Stimulated activated CD8-positive, alpha-beta memory T cell treated with anti-CD3 and anti-CD28 coated beads, Interleukin-15, amount 100 ng/mL, for 24 hours (primary cell): ENCODE measurements around the gene KMT2C.

Experiments
- DNase-seq: peaks from one replicate; pipeline ENCODE4 v3.0.0-alpha.2; 2020; ENCODE audit warnings: low read depth

KMT2C gene

GRCh38 chr7:152140560-152140959 lies 295.2 kb downstream of the KMT2C start:
- no peak for DNase-seq

- DNase-seq: no peak
Measured at GRCh38 chr7:152140067-152140466, 295.7 kb downstream of the KMT2C start.

- DNase-seq: no peak
Measured at GRCh38 chr7:152137476-152138025, 298.3 kb downstream of the KMT2C start.

DNA sequence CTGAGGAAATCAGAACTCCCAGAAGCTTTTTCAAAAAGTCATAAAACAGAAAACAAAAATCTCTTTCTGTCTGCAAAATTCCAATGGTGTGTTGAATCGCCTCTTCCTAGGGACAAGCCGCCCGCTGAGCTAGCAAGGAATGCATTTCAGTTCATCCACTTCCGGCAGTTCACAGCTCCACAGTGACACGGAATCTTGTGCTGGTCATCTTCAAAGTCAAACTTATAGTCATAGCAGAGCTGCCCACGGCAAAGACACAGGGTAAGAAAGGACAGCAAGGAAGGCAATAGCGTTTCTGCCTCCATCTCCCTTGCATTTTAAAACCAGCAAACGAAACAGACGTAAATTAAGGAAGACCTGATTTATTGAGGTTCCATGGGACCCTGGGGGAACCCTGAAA lies 299.1 kb downstream of the KMT2C start:
- no peak for DNase-seq

DNA sequence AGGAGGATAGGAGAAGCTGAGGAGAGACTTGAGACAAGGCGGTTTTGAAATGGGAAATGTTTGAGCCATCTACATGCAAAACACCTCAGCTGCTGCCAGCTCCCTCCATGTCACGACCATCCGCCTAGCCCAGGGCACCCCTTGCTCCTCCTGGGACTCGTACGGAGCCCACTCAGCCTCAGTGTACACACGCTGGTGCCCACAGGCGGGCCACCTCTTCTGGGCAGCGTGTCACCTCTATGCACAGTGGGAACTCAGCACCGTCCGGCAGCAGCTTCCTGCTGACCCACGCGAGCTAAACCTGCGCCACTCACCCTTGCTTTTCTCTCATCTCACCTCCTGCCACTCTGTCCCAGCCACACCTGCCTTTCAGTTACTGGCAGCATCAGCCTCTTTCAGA lies 302.0 kb downstream of the KMT2C start:
- no peak for DNase-seq

DNA sequence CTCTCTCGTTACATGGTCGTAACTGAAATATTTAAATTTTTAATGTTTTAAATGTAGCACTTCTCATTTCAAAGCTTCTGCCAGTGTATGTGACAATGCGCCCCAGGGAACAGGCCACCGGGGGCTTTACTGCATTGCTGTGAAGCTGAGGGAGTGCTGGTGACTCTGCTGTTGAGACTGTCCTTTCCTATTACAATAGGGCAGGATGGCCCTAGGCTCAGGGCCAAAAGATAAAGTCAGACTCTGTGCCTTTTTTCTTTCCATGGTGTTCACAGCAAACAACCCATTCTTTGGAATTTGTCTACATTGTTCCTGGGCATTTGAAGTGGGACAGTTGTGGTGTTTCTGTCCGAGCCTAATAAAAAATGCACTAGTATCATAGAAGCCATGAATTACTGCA lies 303.0 kb downstream of the KMT2C start:
- no peak for DNase-seq

DNA sequence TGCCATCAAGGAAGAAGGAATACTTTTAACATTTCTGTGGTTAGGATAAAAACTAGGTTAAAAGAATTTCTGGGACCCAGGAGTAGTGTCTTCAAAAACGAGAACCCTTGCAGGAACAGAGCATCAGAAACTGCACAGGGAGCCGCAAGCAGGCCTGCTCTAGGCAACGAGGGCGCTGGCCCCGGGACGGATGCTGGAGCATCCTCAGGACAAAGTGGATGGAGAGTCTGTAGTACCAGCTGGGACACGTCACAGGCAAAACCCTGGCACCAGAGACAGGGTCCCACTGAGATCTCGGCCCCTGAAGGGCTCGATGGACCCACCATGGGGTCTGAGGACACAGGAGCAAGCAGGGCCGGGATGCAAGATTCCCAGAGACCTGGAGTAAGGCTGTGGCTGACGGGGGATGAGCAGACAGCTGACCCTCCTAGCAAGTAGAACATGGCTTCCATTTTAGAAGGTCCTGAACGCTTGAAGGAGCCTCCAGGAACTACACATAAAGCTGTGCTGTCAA lies 303.8 kb downstream of the KMT2C start:
- DNase-seq: no peak

GRCh38 chr7:152130658-152131590 lies 304.9 kb downstream of the KMT2C start:
- no peak for DNase-seq

DNA sequence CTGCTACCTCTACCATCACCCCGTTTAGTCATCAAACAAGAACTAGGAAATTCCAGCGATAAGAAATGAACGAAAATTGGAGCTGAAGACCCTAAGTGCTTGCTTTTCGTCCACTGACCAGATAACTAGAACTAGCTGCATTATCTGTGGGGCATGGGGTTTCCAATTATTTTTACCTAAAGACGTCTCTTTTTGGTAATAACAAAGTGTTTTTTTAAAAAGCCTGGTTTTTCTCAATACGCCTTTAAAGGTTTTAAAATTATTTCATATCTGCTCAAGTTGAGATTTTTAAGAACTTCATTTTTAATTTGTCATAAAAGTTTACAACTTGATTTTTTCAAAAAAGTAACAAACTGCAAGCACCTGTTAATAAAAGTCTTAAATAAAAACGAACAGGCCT lies 306.1 kb downstream of the KMT2C start:
- no peak for DNase-seq

DNA sequence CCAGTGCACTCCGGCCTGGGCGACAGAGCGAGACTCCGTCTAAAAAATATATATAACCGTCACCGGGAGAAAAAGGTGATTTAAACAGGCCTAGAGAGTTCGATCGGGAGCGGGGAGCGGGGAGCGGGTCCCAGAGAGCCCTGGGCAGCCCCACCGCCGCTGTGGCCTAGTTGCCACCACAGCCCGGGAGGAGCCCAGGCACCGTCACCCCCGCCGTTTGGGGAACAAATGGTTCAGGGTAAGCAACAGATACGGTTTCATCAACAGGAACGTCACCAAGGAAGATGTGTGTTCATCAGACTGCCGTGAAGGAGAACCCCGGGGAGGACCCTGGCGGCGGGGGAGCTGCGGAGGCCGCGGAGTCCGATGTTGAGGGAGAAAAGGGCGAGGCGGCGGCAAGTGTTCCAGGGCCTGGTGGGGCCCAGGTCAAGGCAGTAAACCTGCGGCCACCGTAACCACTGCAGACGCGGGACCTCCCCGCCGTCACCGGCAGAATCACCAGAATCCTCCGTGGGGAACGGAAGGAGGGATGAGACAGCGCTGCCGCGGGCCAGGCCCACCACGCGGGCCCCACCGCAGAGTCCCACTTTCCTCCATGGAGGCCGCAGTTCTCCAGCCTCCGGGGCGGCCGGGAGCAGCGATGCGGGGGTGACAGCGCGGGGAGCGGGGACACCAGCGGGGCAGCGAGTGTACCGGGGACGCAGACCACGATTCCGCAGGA lies 306.9 kb downstream of the KMT2C start:
- DNase-seq: no peak

- no peak for DNase-seq
Measured at GRCh38 chr7:152128252-152128651, 307.6 kb downstream of the KMT2C start.

GRCh38 chr7:152127229-152127628 lies 308.6 kb downstream of the KMT2C start:
- no peak for DNase-seq

DNA sequence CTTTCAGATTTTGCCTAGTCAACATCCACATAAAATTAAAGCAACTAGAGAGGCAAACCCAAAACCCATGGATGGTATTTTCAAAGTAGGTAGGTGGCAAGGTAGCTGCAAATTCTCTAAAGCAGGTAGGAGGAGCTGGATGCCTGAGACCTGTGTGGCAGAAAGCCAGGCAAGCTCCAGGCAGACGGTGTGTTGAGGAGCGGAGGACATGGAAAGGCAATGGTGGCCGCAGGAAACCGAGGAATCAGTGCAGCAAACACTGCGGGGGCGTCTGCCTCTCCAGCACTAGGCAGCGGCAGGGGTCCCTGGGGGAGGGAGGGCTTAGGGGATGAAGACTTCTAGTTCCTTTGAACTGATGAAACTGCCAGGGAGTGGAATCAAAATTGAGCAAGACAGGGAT lies 309.1 kb downstream of the KMT2C start:
- no peak for DNase-seq

GRCh38 chr7:152122540-152122939 lies 313.3 kb downstream of the KMT2C start:
- no peak for DNase-seq

- no peak for DNase-seq
Measured at GRCh38 chr7:152121432-152121831, 314.4 kb downstream of the KMT2C start.

DNA sequence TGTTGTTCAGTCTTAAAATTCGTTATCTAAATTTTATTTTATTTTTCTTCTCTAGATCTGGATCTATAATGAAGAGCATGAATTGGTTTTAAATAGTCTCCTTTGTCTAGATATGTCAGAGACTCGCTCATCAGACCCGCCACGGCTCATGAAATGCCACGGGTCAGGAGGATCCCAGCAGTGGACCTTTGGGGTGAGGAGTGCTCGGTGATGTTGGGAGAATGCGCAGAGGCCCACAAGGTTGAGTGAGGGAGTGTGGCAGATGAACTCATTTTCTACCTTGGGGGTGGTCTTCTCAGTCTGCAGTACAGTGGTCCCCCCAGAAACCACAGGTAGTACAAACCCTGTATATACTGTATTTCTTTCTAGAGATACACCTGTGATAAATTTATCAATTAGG lies 315.0 kb downstream of the KMT2C start:
- DNase-seq: no peak

GRCh38 chr7:152120210-152120609 lies 315.6 kb downstream of the KMT2C start:
- DNase-seq: no peak

- DNase-seq: no peak
Measured at GRCh38 chr7:152117356-152117755, 318.4 kb downstream of the KMT2C start.

GRCh38 chr7:152115021-152115718 lies 320.6 kb downstream of the KMT2C start:
- DNase-seq: no peak

DNA sequence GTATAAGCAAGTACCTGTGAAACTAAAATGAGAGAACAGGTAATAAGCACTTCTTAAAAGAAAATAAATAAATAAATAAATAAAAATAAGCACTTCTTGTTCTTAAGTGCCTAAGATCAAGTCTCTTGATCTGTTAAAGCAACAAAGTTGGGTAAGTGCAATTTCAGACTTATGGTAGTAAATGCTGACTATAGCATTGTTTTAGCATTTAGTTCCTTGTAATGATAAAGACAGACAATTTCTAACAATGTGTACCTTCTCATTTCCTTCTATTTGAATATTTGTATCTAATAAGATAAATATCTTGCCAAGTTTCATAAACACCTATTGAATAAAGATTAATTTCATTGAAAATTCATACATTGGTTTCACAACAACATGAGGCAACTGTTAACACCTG lies 323.0 kb downstream of the KMT2C start:
- DNase-seq: no peak

- DNase-seq: no peak
Measured at GRCh38 chr7:152108359-152108758, 327.4 kb downstream of the KMT2C start.

GRCh38 chr7:152107945-152108344 lies 327.9 kb downstream of the KMT2C start:
- DNase-seq: no peak
